ENCODE data around the gene CERS6.
A peak's percentile ranks its signal among the peaks of the same experiment; 100 is the strongest.

CERS6 gene

DNA sequence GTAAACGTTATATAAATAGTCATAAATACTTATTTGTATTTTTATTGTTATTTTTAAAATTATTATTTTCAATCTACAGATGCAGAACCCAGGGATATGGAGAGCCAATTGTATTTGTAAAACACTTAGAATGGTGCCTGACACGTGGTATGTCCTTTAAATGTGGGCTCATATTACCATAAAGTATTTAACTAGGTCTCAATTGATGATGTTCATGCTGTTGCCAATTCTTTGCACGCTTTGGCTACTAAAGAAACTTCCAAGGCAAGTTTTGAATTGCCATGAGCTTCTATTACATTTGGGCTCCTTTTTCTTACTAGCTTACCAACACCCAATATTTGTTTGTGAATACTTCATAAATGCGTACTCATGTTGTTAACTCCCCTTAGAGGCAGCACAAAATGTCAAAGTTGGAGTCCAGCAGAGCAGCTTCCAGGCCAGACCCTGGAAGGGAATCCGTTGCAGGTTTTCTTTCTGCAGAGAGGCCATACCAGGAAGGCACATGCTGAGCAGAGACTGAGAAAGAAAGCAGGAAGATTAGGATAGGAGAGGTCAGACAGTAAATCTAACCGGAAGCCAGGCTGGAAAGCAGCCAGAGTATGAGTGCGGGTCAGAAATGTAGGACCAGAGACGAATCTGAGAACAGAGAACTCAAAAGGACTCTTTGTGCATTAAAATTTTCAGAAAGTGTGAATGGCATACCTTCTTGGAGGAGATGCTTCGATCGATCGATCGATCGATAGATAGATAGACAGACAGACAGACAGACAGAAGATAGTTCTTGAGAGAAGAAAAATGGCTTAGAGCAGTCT is 342.2 kb downstream of the CERS6 start:
- DNase-seq (ENCODE audit: low read depth in 2 of 2): no peak

GRCh38 chr2:168798888-168799410 is 342.9 kb downstream of the CERS6 start:
- DNase-seq (ENCODE audit: low read depth in 2 of 2): no peak

DNA sequence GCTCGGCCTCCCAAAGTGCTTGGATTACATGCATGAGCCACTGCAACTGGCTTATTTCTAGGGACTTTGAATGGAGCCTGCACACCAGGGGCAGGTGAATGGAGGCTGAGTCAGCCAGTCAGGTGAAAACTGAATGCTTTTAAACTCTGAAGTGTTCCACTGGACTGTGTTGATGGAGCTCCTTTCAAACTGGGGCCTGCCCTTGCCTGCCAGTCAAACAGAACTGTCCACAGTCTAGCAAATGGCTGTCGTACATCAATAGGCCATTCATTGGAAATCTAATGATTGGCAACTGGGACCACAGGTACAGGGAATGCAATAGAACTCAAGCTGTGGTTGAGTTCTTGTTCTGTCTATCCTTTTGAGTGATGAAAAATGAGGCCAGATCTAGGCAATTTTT is 345.4 kb downstream of the CERS6 start:
- no peak for DNase-seq (ENCODE audit: low read depth in 2 of 2)

DNA sequence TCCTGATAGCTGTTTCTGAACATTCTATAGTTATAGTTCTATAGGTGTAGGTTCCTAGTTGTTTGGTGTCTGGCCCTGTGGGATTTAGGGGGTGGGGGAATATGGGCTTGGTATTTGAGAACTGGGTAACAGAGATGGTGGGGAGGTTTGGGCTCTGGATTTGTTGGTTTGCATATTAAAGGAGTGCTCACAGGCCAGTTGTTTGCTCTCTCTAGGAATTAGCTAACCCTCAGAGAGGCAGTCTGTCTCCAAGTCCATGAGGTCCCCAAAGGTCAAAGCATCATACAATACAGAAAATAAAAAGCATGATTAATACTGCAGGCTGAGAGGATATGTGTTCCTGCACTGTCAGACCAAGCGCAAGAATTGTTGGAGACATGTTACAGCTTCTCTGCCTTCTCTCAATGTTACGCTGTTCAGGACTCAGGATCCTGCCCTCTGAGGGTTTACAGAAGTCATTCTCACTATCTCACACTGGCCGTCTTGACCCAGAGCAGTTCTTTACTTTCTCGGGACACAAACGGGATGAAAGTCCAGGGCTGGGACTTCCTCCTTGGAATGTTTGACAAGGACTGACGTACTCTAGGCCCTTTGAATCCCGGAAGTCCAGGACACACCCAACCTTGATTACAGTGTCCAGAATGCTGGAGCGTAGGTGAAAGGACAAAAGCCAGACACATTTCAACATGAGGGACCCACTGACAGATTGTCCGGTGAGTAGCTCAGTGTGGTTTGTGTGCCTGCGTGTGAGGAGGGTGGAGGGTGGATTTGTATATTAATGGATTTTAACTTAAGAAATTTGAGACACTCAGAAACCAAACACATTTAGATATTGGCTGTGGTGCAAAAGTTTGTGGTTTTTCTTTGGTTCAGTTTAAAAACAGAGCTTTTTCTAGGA is 346.1 kb downstream of the CERS6 start, which contains the start of gene NOSTRIN:
Gene NOSTRIN (plus strand): TSS at position 677 of the 898 bp plus-strand sequence. CDS start 10 bp downstream, at position 687.
- DNase-seq (ENCODE audit: low read depth in 2 of 2): no peak

GRCh38 chr2:168802859-168803725 is 347.0 kb downstream of the CERS6 start:
- DNase-seq (ENCODE audit: low read depth in 2 of 2): no peak

- DNase-seq (ENCODE audit: low read depth in 2 of 2): no peak
Measured at GRCh38 chr2:168804214-168804613, 348.1 kb downstream of the CERS6 start.

DNA sequence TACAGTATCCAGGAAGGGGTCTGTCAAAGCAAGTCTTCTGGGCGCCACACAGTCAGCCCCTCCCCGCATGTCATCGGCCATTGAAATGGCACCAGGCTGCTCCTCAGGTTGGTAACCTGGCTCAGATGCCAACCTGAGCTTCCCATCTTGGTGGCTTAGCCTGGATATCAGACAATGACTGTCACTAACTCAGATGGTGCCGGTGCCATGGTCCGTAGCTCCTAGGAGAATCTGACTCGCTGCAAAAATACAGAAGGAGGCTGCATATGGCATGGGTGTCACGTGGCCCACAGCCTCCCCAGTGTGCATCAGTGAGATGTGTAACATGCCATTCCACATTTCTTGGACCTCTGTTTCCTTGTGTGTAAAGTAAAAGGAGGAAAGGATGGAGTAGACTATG is 349.5 kb downstream of the CERS6 start:
- no peak for DNase-seq (ENCODE audit: low read depth in 2 of 2)

GRCh38 chr2:168809537-168809936 is 353.5 kb downstream of the CERS6 start:
- no peak for DNase-seq (ENCODE audit: low read depth in 2 of 2)

DNA sequence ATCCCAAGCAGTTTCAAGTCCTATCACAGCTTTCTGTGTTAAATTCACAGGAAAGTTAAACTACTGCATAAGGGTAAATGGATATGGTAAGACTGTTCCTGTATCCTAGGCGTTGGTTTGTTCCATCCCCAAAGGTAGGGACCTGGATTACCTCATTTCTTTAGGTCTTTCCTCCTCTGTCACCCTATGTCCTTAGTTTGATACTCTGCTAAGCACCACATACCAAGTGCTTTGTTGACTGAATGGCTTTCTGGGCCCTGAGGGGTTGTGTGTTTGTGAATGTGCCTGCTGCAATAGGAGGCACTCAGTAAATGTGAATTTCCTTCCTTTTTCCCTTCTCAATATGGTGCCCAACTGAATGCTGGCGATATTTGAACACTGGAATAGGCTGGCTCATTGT is 354.2 kb downstream of the CERS6 start:
- no peak for DNase-seq (ENCODE audit: low read depth in 2 of 2)

DNA sequence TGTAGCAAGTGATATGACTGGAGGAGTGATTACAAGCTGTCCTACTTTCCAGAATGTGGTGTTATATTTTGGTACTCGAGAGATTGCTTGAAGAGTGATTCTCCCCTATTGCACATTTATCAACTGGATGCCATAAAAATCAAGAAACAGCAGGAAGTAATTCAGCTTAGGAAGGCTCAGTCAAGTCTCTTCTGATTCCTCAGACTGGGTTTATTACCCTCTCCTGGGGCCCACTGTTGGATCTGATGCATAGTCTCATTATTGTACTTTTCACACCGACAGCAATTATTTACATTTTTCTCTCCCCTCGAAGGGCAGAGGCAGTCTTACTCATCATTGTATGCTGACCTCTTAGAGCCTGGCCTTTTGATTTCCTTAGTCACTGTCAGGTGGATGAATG is 355.6 kb downstream of the CERS6 start:
- no peak for DNase-seq (ENCODE audit: low read depth in 2 of 2)

GRCh38 chr2:168814046-168814445 is 358.0 kb downstream of the CERS6 start:
- DNase-seq (ENCODE audit: low read depth in 2 of 2): no peak

- no peak for DNase-seq (ENCODE audit: low read depth in 2 of 2)
Measured at GRCh38 chr2:168814939-168815907, 359.2 kb downstream of the CERS6 start.

GRCh38 chr2:168816369-168816768 is 360.3 kb downstream of the CERS6 start:
- peak; percentile 77 to 79 for DNase-seq (ENCODE audit: low read depth in 2 of 2)

GRCh38 chr2:168819050-168819715 is 363.1 kb downstream of the CERS6 start:
- DNase-seq (ENCODE audit: low read depth in 2 of 2): no peak

- no peak for DNase-seq (ENCODE audit: low read depth in 2 of 2)
Measured at GRCh38 chr2:168819829-168820489, 363.9 kb downstream of the CERS6 start.

- DNase-seq (ENCODE audit: low read depth in 2 of 2): no peak
Measured at GRCh38 chr2:168821577-168821976, 365.5 kb downstream of the CERS6 start.

DNA sequence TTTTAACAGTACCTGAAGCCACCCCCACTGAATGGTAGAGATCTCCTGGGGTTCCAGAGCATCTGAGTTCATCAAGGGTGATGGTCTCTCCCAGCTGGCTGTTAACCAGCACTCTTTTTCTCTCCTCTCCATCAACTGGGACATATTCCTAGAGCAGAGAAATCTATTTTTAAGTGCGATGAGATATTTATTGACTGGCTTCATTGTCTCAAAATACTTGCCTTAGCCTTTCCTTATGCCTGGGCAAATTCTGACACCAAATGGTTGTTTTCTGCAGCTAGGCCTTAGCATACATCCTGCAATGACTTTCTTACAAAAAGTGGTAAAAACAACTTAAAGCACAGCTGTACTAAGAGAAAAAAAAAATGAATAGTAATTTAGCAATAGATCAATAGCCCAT is 365.9 kb downstream of the CERS6 start:
- no peak for DNase-seq (ENCODE audit: low read depth in 2 of 2)
